Measurements from ENCODE around the gene GPR153.
"Not testable (repeated sequence)": the region's sequence is repeated elsewhere in the genome, so short reads cannot be mapped to it uniquely, and the experiment has no call there.

GPR153 gene

DNA sequence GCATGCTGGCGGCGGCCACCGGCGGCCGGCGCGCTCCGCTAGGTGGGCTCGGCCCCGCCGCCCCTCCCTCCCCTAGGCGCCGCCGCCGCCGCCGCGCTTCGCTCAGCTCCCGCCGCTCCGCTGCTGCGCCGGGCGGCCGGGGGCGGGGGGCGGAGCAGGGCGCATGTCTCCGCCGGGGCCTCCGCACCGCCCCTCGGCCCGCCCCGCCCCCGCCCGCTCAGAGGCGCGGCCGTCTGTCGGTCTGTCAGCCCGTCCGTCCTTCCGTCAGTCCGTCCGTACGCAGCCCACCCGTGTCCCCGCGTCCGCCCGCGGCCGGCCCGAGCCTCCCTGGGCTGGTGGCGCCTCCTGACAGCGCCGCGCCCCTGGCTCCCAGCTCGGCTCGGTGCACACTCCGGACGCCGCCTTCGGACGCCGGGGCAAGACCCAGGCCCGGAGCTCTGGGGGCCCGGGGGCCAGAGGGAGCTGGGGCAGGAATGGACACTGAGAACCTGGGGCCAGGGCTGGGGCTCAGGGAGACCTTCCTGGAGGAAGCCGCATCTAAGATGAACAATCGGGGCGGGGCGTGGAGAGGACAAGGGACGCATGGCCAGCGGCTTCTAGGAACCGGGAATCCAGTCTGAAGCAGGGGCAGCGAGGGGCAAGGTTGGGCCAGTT is at the start of gene GPR153:
Gene GPR153 (minus strand): TSS at position 138 of the 654 bp plus-strand sequence. CDS start 6,193 bp downstream, outside the sequence.
- DNase-seq, result peak; percentile 67

GRCh38 chr1:6310116-6310848 is 49.4 kb upstream of the GPR153 start:
- no peak for DNase-seq

DNA sequence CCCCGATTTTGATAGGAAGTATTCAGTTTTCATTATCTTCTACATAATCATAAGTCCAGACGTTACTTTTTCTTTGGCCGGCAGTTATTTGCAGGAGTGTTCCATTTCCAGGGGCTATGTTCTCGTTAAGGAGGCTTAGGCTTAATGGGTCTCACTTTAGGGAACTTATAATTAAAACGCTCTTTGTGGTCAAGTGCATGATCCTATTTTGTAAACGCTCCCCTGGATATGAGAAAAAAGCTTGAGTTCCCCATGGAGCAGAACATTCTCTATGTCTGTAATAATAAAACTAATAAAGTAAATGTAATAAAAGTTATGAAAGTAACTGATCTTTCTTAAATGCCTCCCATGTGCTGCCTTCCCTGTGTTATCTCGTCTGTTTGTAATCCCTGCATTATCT is 48.7 kb upstream of the GPR153 start:
- no peak for DNase-seq

- no peak for DNase-seq
Measured at GRCh38 chr1:6308449-6308848, 47.6 kb upstream of the GPR153 start.

DNA sequence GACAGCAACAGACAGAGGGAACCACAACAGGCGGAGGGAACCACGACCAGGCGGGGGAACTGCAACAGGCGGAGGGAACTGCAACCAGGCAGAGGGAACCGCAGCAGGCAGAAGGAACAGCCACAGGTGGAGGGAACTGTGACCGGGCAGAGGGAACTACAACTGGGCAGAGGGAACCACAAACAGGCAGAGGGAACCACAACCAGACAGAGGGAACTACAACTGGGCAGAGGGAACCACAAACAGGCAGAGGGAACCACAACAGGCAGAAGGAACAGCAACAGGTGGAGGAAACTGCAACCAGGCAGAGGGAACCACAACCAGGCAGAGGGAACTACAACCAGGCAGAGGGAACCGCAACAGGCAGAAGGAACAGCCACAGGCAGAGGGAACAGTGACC is 46.8 kb upstream of the GPR153 start:
- DNase-seq, result not testable (repeated sequence)

- no peak for DNase-seq
Measured at GRCh38 chr1:6307099-6307498, 46.2 kb upstream of the GPR153 start.

DNA sequence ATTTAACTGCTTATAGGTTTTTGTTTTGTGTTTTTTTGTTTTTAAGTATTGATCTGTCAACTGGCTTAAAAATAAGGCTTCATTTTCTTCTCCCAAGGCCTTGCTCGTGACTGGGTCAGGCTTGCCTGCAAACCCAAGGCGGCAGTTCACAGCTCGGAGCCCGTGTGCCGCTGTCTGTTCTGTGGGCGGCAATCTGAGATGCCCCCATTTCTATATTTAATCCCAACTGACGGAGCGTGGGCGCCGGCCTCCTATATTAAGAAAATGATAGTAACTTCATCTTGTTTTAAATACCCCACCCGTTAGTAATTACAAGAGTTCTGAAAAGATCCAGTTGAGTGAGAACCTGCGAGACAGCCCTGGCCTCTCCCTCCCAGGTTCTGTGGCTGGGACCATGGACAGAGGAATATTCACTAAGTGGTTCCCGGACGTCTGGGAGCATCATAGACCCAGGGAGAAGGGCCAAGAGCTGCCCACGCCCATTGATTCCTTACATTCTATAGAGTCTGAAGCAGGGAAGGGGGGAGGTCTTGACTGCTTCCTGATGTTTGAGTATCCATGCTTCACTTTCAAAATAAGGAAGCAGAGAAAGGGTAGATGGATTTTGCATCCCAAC is 42.6 kb upstream of the GPR153 start:
- no peak for DNase-seq

DNA sequence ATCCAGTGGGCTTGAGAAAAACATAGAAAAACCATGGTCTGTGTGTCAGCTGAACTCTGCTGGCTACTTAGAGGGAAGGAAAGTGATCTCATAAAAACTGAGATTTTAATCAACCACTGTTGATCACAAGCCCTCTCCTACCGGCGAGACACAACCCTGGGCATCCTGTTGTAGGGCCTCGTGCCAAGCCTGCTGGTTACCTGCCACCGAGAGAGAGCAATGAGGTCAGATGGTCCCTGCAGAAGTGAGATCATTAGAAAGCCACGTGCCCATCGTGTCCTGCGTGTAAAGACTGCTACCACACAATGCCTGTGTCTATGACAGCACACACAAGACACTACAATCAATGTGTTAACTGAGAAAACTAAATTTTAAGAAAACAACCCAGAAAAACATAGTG is 41.7 kb upstream of the GPR153 start:
- DNase-seq, result no peak

DNA sequence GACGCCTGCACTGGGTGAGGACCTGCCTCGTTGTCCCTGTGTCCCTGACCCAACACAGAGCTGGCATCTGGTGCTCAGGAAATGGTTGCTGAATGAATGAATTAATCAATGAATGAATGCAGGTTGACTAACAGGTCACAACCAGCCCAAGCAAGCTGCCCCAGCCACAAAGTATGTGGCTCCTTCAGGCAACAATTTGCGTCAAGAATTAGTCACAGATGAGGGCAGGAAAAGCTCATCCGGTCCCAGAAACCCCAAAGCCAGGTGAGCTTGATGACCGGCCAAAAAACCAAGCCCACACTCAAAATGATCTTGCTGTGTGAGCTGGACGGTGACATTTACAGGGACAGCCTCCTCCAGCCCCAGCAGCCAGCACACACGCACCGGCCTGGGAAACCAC is 40.6 kb upstream of the GPR153 start:
- DNase-seq, result no peak

DNA sequence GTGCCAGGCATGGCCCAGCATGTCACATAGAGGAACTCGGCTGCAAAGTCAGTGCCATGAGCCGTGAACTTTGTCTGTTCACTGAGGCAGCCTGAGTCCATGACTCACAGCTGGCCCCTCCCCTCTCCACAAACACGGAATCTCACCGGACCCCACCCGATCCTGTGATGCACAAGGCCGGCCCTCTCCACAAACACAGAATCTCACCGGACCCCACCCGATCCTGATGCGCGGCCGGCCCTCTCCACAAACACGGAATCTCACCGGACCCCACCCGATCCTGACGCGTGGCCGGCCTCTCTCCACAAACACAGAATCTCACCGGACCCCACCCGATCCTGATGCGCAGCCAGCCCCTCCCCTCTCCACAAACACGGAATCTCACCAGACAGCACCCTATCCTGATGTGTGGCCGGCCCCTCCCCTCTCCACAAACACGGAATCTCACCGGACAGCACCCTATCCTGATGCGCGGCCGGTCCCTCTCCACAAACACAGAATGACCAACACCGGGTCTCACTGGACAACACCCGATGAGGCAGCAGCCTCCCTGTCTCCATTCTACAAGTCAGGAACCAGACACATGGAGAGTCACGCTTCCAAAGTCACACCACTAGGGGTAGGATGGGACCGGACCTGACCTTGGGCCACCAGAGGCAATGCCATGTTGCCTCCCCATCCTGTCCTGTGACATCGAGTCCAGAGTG is 39.6 kb upstream of the GPR153 start:
- DNase-seq, result no peak

GRCh38 chr1:6299557-6300165 is 38.8 kb upstream of the GPR153 start:
- DNase-seq, result no peak

DNA sequence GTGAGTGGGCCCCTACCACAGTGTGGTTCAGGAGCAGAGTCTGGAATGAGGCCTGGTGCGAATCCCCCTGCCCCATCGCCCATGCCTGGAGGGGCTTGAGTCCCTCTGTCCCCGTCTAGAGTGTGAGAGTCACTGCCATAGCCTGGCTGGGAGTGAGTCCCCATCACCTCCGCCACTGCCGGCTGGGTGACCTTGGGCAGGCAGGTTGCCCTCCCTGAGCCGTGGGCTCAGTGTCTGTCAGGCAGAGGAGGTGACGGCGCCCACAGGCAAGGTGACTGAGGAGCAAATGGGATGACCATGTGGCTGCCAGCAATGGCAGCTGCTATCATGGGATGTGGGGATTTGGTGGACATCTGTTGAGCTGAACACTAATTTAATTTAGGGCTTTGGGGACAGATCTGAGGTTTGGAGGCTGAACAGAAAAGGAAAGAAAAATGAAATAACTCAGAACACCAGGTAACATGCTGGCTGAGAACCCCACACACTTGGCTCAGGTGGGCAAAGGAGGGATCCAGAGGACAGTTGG is 38.1 kb upstream of the GPR153 start:
- DNase-seq, result no peak

DNA sequence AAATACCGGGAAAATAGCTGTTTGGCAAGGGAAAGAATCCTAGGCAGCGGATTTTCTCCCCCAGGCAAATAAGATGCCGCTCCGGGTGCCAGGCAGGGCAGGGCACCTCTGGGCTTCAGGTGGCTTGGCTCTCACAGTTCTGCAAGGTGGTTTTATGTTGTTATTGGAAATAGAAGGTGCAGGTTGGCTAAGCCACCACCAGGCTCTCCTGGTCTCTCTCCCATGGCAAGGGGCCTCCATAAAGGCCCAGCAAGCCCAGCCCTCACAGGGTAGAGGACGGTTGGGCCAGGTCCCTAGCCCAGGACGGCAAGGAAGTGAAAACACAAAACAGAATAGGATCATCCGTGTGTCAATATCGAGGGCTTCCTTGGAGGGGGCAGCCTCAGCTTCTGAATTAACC is 37.6 kb upstream of the GPR153 start:
- no peak for DNase-seq

DNA sequence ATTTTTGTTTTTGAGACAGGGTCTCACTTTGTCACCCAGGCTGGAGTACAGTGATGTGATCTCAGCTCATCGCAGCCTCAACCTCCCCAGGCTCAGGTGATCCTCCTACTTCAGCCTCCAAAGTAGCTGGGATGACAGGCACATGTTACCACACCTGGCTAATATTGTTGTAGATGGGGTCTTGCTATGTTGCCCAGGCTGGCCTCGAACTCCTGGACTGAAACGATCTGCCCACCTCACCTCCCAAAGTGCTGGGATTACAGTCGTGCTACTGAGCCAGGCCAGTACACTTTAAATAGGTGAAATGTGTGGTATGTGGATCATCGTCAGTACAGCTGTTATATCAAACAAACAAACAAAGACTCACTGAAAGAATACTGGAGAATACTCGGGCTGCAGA is 35.0 kb upstream of the GPR153 start:
- DNase-seq, result no peak

DNA sequence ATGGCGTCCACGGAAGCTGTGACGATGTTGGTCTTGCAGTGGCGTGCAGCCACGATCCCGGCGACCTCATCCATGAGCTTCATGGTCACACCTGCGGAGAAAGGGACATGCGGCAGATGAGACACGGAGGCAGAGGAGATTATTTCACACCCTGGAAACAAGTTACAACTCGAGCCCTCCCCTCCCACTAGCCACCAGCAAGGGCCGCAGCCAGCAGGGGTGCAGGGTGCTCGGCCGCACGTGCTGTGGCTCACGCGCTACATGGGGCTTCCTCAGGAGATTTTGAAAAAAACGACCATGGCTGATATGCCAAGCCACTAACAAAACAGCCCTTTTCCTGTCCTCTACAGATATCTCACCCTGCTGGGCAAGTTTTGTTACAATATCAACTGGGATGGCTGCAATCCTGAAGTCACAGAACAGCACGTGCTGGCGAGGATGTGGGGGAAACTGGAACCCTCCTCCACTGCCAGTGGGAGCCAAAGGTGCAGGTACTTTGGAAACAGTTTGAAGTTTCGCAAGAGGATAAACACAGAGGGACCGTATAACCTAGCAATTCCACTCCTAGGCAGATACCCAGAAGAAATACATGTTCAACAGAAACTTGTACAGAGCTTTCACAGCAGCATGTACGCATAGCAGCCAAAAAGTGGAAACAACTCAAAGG is 34.1 kb upstream of the GPR153 start:
- DNase-seq, result no peak

GRCh38 chr1:6294080-6294889 is 33.4 kb upstream of the GPR153 start:
- no peak for DNase-seq

GRCh38 chr1:6292102-6292501 is 31.2 kb upstream of the GPR153 start:
- DNase-seq, result no peak

- no peak for DNase-seq
Measured at GRCh38 chr1:6288665-6289064, 27.8 kb upstream of the GPR153 start.

DNA sequence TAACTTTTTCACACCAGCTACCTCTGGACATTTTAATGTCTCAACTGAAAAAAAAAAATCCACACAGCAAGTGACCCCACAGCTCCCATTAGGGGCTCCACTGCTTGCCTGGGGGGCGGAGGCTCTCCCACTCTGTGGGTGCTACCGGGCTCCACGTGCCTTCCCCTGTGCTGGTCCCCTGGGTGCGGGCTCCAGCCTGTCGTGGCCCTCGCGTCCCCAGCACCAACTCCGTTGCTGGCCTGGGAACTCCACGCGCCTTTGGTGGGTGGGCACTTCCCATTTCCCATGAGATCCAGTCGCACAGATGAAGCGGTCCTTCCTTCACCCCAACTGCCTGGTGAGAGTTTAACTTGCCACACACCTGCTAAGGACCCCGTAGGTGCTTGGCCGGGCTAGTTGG is 27.1 kb upstream of the GPR153 start:
- DNase-seq, result no peak

DNA sequence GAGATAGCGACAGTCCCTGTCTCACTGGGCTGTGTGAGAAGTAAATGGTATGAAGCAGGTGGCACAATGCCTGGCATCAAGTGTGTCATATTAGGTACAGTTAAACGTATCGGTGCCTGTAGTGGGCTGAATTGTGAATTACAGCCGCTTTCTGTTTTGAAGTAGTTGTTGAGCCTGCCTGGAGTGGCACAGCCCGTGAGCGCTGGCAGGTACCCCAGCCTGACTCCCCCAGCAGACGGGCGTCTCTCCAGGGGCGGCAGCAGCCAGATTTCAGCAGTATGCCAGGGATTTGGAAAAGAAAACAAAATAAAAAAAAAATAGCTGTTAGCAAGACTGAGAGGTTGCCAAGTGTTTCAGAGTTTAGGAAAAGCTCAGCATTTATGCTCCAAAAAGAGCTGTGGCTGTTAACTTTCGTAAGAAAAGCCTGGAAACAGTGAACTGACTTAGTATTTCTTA is 26.6 kb upstream of the GPR153 start:
- no peak for DNase-seq

DNA sequence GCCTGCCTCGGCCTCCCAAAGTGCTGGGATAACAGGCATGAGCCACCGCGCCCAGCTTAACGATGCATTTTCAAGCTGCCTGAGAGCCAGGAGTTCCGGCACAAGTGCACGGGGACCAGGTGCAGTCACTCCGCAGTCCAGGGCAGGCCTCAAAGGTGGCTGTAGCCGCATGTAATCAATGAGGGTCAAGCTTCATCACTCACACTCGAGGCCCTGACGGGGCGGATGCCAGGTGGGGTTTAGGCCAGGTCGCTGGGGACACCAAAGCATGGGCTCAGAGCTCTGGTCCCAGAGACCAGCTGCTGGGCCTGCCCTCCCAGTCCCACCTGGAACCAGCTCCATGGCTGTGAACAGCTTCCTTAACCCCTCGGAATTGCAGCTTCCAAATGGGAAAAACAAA is 26.1 kb upstream of the GPR153 start:
- no peak for DNase-seq
